PC-9 (cell line): ENCODE measurements around the gene SMIM24.

Experiments
- EZH2 ChIP-seq: fragments of 200-600 bp; sonication (generic); IDR thresholded peaks from 2 replicates; pipeline ENCODE4 v1.8.0; 2017; ENCODE audit warnings: antibody characterized with exemption, low read depth
- TF ChIP-seq, protein P1 (sequence below): fragments of 200-600 bp; sonication (generic); conservative IDR thresholded peaks from 2 replicates; pipeline ENCODE4 v1.6.1; 2017; ENCODE audit warnings: mixed run types, antibody characterized with exemption, mild to moderate bottlenecking, moderate library complexity

DNA sequence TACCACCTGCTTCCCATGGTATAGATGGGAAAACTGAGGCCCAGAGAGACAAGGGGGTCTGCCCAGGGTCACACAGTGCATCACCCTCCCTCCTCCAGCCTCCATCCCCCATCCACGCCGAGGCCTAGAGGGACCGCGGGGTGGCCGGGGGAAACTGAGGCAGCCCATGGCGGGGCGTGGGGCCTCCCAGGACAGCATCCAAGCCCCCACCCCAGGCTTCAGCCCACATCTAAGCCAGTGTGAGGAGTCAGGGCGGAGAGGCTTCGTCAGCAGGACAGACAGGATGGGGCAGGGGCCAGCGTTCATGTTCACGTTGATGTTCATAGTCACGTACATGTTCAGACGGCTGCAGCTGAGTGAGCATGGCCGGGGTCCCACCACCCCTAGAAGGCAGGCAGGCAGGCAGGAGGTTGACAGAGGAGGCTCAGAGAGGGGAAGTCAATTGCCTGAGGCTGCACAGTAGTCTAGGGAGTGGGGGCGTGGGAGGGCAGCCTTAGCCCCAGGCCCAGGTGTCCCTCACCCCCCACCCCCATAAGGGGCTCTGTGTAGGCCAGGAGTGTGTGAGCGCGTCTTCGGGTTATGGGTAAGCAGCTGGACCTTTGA, 23.3 kb downstream of the SMIM24 start:
- TF ChIP-seq, protein P1, sequence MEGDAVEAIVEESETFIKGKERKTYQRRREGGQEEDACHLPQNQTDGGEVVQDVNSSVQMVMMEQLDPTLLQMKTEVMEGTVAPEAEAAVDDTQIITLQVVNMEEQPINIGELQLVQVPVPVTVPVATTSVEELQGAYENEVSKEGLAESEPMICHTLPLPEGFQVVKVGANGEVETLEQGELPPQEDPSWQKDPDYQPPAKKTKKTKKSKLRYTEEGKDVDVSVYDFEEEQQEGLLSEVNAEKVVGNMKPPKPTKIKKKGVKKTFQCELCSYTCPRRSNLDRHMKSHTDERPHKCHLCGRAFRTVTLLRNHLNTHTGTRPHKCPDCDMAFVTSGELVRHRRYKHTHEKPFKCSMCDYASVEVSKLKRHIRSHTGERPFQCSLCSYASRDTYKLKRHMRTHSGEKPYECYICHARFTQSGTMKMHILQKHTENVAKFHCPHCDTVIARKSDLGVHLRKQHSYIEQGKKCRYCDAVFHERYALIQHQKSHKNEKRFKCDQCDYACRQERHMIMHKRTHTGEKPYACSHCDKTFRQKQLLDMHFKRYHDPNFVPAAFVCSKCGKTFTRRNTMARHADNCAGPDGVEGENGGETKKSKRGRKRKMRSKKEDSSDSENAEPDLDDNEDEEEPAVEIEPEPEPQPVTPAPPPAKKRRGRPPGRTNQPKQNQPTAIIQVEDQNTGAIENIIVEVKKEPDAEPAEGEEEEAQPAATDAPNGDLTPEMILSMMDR: no peak
- no peak for TF ChIP-seq EZH2
